Kidney tubule cell (primary cell): Measurements from ENCODE around the gene VSIR.

Experiments used
- DNase-seq: peaks from one replicate; pipeline ENCODE4 v3.0.0-alpha.2; 2018; ENCODE audit warnings: low spot score

Gene VSIR

DNA sequence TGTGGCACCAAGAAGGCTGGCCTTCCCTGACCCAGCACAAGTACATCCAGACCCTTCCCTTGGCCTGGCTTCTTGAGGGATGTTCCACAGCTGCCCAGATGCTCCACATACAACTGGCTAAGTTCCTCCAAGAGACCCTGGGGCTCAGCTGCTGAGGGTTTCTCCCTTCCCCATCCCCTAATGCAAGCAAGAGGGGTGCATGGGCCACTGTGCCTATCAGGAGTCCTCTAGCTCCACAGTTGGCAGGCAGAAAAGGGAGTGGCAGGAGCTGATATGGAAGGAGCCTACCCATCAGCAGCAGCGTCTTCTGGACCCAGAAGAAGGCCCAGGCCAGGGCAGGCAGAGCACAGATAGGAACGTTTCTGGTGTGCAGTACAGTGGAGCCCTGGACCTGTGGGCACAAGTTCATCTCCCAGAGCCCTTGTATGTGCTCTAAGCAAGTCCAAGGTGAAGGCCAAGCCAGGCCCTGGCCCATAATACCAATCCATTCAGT lies 26.2 kb downstream of the VSIR start:
- no peak for DNase-seq

- DNase-seq, result no peak
Measured at GRCh38 chr10:71746344-71747037, 26.8 kb downstream of the VSIR start.

DNA sequence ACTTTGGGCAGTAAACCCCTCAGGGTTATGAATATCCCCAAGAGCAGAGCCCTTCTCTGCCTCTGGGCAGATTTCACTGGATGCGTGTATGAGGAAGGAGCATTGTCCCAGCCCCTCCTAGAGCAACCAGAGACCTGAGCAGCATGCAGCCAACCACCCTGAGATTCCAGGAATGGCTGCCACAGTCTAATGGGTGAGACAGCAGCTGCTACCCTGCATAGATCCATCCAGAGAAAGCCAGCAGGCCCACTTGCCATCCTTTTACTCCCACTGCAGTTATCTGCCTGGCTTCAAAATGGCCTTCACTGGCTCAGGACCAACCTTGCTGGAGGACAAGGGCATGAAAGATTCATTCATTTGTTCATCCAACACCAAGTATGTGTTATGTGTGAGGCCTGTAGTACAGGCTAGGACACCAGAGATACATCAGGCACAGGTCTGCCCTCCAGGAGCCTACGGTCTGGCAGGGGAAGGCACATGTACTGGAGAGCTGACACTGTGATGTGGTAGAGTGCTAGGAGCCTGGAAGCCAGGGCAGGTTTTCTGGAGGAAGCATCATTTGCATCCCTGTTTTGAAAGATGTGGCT lies 27.6 kb downstream of the VSIR start:
- no peak for DNase-seq

DNA sequence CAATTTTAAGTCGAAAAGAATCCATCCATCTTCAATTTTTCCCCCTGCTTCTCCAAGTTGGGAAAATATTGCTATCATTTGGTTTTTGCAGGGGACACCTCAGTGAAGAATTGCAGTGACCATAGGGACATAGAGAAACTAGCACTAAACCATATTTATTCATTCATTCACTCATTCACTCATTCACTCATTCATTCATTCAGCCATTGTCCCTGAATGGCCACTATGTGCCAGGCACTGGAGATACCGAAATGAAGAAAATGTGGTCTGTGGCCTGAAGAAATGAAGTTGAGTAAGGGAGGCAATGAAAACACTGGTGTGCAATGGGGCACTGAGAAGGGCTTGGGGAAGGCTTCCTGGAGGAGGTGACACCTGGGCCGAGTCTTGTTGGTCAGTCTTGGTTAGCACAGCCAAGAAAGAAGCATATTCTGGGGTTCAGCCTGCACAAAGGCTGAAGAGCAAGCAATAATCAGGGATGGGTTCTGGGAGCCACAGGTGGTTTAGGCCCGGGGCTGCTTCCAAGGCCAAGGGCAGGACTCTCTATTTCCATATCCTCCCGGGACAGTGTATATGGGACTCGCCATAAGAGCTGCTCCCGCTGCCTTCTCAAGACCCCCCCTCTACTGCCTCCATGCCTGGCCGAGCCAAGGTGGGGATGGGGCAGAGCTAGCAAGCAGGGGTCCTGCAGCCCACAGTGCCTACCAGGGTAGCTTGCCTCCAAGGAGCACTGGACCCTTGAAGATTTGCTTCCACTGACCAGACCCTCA lies 28.2 kb downstream of the VSIR start:
- DNase-seq, result no peak

DNA sequence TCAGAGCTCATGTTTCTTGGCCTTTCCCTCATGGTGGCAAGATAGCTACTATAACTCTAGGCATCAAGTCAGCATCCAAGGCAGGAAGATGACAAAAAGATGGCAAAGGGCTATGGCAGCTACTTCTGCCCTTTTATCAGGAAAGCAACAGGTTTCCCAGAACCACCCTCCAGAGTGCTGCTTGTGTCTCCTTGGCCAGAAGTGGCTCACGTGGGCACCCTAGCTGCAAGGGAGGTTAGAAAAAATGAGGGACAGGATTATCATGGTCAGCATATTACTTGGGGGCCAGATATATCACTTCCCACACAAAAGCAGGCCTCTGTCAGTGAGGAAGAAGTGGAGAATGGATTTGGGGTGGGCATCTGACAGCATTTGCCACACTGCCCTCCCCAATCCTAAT lies 29.5 kb downstream of the VSIR start:
- no peak for DNase-seq

GRCh38 chr10:71743089-71743838 lies 30.1 kb downstream of the VSIR start:
- no peak for DNase-seq

DNA sequence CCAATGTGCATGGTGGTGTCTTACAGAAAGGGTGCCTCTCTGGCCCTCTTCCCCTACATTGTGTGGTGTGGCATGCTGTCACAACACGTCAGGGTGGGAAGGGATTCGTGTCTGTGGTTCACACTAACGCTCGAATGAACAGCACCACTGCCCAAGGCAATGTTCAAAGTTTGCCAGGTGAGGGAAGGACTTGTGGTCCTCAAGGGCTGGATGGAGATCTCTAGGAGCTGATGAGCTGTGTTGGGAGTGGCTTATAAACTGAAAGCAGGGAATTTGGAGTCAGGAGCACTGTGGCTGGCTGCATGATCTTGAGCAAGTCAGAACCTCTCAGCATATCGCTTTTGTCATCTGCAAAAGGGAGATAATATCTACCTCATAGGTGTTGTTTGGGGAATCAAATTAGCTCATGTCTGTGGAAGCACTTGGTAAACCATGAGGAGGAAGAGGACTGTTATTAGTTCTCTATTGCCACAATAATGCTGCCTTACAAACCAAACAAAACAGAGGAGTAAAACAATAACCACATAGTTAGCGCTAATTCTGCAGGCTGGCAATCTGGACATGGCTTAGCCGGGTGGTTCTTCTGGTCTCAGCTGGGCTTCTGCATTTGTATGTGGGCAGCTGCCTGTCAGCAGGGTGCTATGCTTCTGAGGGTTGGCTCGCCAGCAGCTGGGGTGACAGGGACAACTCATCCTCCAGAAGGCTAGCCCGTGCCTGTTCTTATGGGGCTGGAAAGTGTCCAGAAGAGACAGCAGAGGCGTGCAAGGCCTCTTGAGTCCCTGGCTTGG lies 30.8 kb downstream of the VSIR start:
- no peak for DNase-seq

GRCh38 chr10:71741671-71742070 lies 31.6 kb downstream of the VSIR start:
- DNase-seq, result no peak

GRCh38 chr10:71741029-71741428 lies 32.3 kb downstream of the VSIR start:
- DNase-seq, result no peak

- no peak for DNase-seq
Measured at GRCh38 chr10:71740069-71740653, 33.2 kb downstream of the VSIR start.

- DNase-seq, result no peak
Measured at GRCh38 chr10:71739358-71739900, 33.9 kb downstream of the VSIR start.

- DNase-seq, result no peak
Measured at GRCh38 chr10:71737834-71738197, 35.5 kb downstream of the VSIR start.

- DNase-seq, result no peak
Measured at GRCh38 chr10:71737001-71737833, 36.1 kb downstream of the VSIR start.

- no peak for DNase-seq
Measured at GRCh38 chr10:71736570-71736952, 36.8 kb downstream of the VSIR start.

DNA sequence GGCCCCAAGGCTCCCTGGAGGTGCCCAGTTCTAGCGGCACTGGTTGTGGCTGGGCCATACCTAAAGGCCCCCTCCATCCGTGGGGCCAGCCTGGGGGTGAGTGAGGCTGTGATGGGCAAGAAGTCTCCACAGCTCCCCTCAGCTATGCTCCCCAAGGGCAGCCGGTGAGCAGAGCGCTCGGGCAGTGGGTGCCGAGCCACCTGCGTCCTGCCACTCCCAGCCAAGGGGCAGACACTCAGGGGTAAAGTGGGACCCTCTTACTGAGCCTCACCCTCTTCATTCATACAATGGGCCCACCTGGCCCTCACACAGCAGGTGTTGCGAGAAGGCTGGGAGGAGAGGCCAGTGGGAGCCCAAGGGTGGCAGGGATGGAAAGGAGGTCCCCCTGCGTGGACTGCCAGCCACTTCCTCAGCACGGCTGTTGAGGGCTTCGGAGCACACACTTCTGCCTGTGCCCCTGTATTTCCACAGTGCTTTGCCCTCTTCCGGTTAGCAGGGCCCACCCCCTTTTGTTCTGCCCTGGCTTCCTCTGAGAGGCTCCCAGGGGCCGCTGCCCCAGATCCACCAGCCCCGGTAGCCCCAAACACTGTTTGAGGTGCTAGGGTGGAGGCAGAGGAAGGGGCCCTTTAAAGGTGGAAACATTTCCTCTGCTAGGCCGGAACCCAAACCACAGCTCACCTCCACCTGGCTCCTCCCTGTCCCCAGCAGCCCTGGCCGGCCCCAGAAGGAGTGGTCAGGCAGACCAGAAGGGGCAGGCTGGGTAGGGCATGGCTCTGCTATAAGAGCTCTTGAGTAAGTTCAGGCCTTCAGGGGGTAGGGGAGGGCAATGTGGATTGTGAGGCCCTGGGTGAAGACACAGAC lies 37.4 kb downstream of the VSIR start:
- DNase-seq, result no peak

DNA sequence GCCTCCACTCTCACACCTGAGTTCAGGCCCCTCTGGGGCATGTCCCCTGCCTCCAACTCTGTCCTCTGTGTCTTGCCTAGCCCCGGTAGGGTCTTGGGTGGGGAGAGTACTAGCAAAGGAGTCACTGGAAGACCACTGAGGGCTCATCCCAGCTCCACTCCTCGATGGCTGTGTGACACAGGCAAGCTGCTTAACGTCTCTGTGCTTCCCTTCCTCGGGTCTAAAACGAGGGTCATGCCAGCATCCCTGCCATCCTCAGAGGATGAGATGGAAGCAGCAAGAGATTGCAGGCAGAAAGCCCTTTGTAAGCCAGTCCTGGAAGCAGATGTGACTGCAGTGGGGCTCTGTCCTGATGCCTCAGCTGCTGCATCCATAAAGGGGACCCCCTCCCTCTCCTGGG lies 38.5 kb downstream of the VSIR start:
- DNase-seq, result no peak

- DNase-seq, result no peak
Measured at GRCh38 chr10:71731791-71732190, 41.5 kb downstream of the VSIR start.

GRCh38 chr10:71729161-71729636 lies 44.1 kb downstream of the VSIR start:
- peak; percentile 43 for DNase-seq
